Keratinocyte (primary cell): ENCODE data around the gene ERI3. TPM values are rescaled to one million over a fixed set of nuclear protein-coding genes. Genes with fewer than 3 reads are reported as not detected.

Experiments
- DNase-seq: peaks from one replicate; pipeline ENCODE4 v3.0.0-alpha.2; 2011; ENCODE audit warnings: low read depth, missing footprints, low spot score
- FAIRE-seq: peaks from 2 replicates; lab custom pipeline; 2011; peaks lifted over from hg19 to GRCh38; lab: Jason Lieb, UNC
- H2AFZ ChIP-seq: 2 replicates; pipeline ENCODE4 v1.6.0; 2012; ENCODE audit warnings: low read length, control low read depth, inconsistent platforms; ENCODE audit not compliant: control insufficient read depth
- H3K27ac ChIP-seq: 2 replicates; pipeline ENCODE4 v1.5.1; 2011; ENCODE audit warnings: low read length; ENCODE audit not compliant: control insufficient read depth, insufficient read depth
- H3K27me3 ChIP-seq: 3 replicates; pipeline ENCODE4 v1.6.0; 2011; ENCODE audit warnings: low read length; ENCODE audit not compliant: control insufficient read depth, insufficient read depth; ENCODE audit errors: extremely low read depth
- H3K36me3 ChIP-seq, 2 experiments: 2 replicates in 1 of 2; 3 replicates in 1 of 2; pipeline ENCODE4 v1.5.1; 2011; ENCODE audit warnings: low read length in 2 of 2, mild to moderate bottlenecking in 1 of 2; ENCODE audit not compliant: control insufficient read depth in 2 of 2, insufficient read depth in 2 of 2; ENCODE audit errors: extremely low read depth in 1 of 2
- H3K4me1 ChIP-seq: 3 replicates; pipeline ENCODE4 v1.5.1; 2011; ENCODE audit warnings: low read length; ENCODE audit not compliant: control insufficient read depth, insufficient read depth; ENCODE audit errors: extremely low read depth
- H3K4me2 ChIP-seq: 3 replicates; pipeline ENCODE4 v1.6.0; 2011; ENCODE audit warnings: low read depth, low read length; ENCODE audit not compliant: control insufficient read depth, insufficient read depth; ENCODE audit errors: extremely low read depth
- H3K4me3 ChIP-seq, 3 experiments: fragments of 200-600 bp in 1 of 3; sonication (generic) in 1 of 3; 2 replicates in 2 of 3; 3 replicates in 1 of 3; pipeline ENCODE4 v1.5.1; 2011 to 2016; ENCODE audit warnings: low read length in 3 of 3, mild to moderate bottlenecking in 3 of 3, control low read depth in 2 of 3, inconsistent platforms in 1 of 3, low read depth in 1 of 3, mixed read lengths in 1 of 3, mixed run types in 1 of 3, moderate library complexity in 1 of 3; ENCODE audit not compliant: control insufficient read depth in 2 of 3, insufficient read depth in 2 of 3; ENCODE audit errors: extremely low read depth in 1 of 3
- H3K79me2 ChIP-seq: 2 replicates; pipeline ENCODE4 v1.6.0; 2012; ENCODE audit warnings: low read length; ENCODE audit not compliant: control insufficient read depth, insufficient read depth
- H3K9ac ChIP-seq: 3 replicates; pipeline ENCODE4 v1.6.0; 2011; ENCODE audit warnings: low read length; ENCODE audit not compliant: control insufficient read depth, insufficient read depth; ENCODE audit errors: extremely low read depth
- H3K9me1 ChIP-seq: 3 replicates; pipeline ENCODE4 v1.6.0; 2011; ENCODE audit warnings: low read length; ENCODE audit not compliant: control insufficient read depth, insufficient read depth; ENCODE audit errors: extremely low read depth
- H3K9me3 ChIP-seq: 2 replicates; pipeline ENCODE4 v1.5.1; 2012; ENCODE audit warnings: low read depth, low read length; ENCODE audit not compliant: control insufficient read depth
- H4K20me1 ChIP-seq: 3 replicates; pipeline ENCODE4 v1.6.0; 2011; ENCODE audit warnings: low read length; ENCODE audit not compliant: control insufficient read depth, insufficient read depth; ENCODE audit errors: extremely low read depth
- CTCF ChIP-seq, 3 experiments: IDR thresholded peaks in 1 of 3; conservative IDR thresholded peaks in 1 of 3; optimal IDR thresholded peaks in 1 of 3; 2 replicates in 2 of 3; 3 replicates in 1 of 3; pipeline versions ENCODE3 to v1.5.1; 2011; ENCODE audit warnings: low read length in 3 of 3, mild to moderate bottlenecking in 3 of 3, moderate library complexity in 2 of 3, control low read depth in 1 of 3, inconsistent platforms in 1 of 3; ENCODE audit not compliant: insufficient read depth in 2 of 3; ENCODE audit errors: extremely low read depth in 1 of 3
- EZH2 ChIP-seq: IDR thresholded peaks from one replicate; pipeline ENCODE4 v1.6.1; 2012; ENCODE audit warnings: inconsistent platforms, mild to moderate bottlenecking, low read length, moderate library complexity
- dilution Hi-C: fragments of 300-500 bp; cut with MboI; formaldehyde crosslinking; loops from one replicate; pipeline ENCODE4 v1.7.0; 2020; ENCODE audit warnings: low sequenced_read_pairs; ENCODE audit not compliant: extremely low pct_ligation_motif_present
- polyA plus RNA-seq, 5 experiments: library from polyadenylated mRNA; depleted of rRNA in 3 of 5; stranded (reverse) in 3 of 5; stranded (forward) in 1 of 5; unstranded in 1 of 5; fragments of >200 nt; gene quantifications; 1 replicate in 1 of 5; 2 replicates in 3 of 5; 3 replicates in 1 of 5; pipeline versions ENCODE4 v1.2.1 to v1.2.3, GENCODE V29; 2011 to 2012; ENCODE audit warnings: missing spikeins in 2 of 5, low read depth in 1 of 5, low replicate concordance in 1 of 5

The ERI3 gene
- polyA plus RNA-seq, 1 donor (not counting 4 experiments of a cell fraction or from before 2014, with no cell fraction given) = 43.7 TPM

GRCh38 chr1:44261171-44261817, 93.8 kb downstream of the ERI3 start:
- H3K27ac ChIP-seq = no peak overlapping the region
- DNase-seq (no peak), FAIRE-seq (no peak)
- H3K79me2 ChIP-seq = no peaks in the 10 kb centered on the region
- H3K4me2 ChIP-seq = peak overlapping the region; percentile 78
- H3K36me3 ChIP-seq = peaks cover 3 to 6% of the 10 kb centered on the region in 2 experiments
- peak overlapping the region; percentile 38 for H3K9ac ChIP-seq
- no peaks in the 10 kb centered on the region for H3K27me3 ChIP-seq
- H2AFZ ChIP-seq = peak overlapping the region; percentile 34
- dilution Hi-C loops = no loop called here
- no peaks in the 10 kb centered on the region for H3K9me1 ChIP-seq
- no peaks in the 10 kb centered on the region for H3K9me3 ChIP-seq
- H4K20me1 ChIP-seq = no peaks in the 10 kb centered on the region
- H3K4me3 ChIP-seq = peak overlapping the region in 2 of 3 experiments; percentile 27 to 44
- H3K4me1 ChIP-seq = peaks cover 17% of the 10 kb centered on the region
- no peak for TF ChIP-seq CTCF (optimal IDR thresholded peaks at IDR 0.05 in 1 of 3, IDR thresholded peaks at IDR 0.05 in 1 of 3, conservative IDR thresholded peaks at IDR 0.05 in 1 of 3; ENCODE audit: extremely low read depth in 1 of 3, insufficient read depth in 2 of 3, low read length in 3 of 3)
- no peak for TF ChIP-seq EZH2

GRCh38 chr1:44260792-44261170, 94.3 kb downstream of the ERI3 start:
- Histone ChIP-seq H3K9me3 (no peaks in the 10 kb centered on the region), H3K27me3 (no peaks in the 10 kb centered on the region), H3K36me3 (peaks cover 3 to 6% of the 10 kb centered on the region in 2 experiments), H4K20me1 (no peaks in the 10 kb centered on the region), H3K4me2 (peak overlapping the region; percentile 78), H3K79me2 (no peaks in the 10 kb centered on the region), H3K9ac (peak overlapping the region; percentile 38), H3K27ac (no peak overlapping the region), H3K4me3 (no peak overlapping the region), H2AFZ (no peak overlapping the region), H3K4me1 (peaks cover 17% of the 10 kb centered on the region), H3K9me1 (no peaks in the 10 kb centered on the region)
- DNase-seq (no peak), FAIRE-seq (peak; percentile 13)
- dilution Hi-C loops = no loop called here
- no peak for TF ChIP-seq EZH2
- TF ChIP-seq CTCF (optimal IDR thresholded peaks at IDR 0.05 in 1 of 3, IDR thresholded peaks at IDR 0.05 in 1 of 3, conservative IDR thresholded peaks at IDR 0.05 in 1 of 3; ENCODE audit: extremely low read depth in 1 of 3, insufficient read depth in 2 of 3, low read length in 3 of 3) = no peak
